ENCODE results near the gene UBTD1. TPM values are rescaled to one million over a fixed set of nuclear protein-coding genes. Genes with fewer than 3 reads are reported as not detected.

The UBTD1 gene
- total and polyA plus RNA-seq, 10 of the 15 experiments (the other 5 are each of a cell fraction or from before 2014, with no cell fraction given), result 0.04 to 1.5 (median 1.2) TPM; not detected in 1

GRCh38 chr10:97547962-97548361 is 49.2 kb downstream of the UBTD1 start (continued):
- TF ChIP-seq SP1 (IDR thresholded peaks at IDR 0.05; ENCODE audit: low read depth, low read length), result no peak
- TF ChIP-seq NRF1 (conservative IDR thresholded peaks at IDR 0.05; ENCODE audit: low read depth, low read length), result no peak
- TF ChIP-seq HDGF (IDR thresholded peaks at IDR 0.05), result no peak
- TF ChIP-seq ZBTB33 (IDR thresholded peaks at IDR 0.05), result no peak
- TF ChIP-seq REST (IDR thresholded peaks at IDR 0.05; ENCODE audit: low read depth, low read length), result no peak
- no peak for TF ChIP-seq ZNF217 (IDR thresholded peaks at IDR 0.05)
- TF ChIP-seq SMAD1 (IDR thresholded peaks at IDR 0.05; ENCODE audit: low read depth, partially characterized antibody), result no peak

Measured in GM12878 (cell line).